ENCODE measurements around the gene SRPRB. TPM values are rescaled to one million over a fixed set of nuclear protein-coding genes. Genes with fewer than 3 reads are reported as not detected.

The SRPRB gene
- total and polyA plus RNA-seq, 2 donors (not counting 3 experiments of a cell fraction or from before 2014, with no cell fraction given) = 22.7 to 69.2 TPM

DNA sequence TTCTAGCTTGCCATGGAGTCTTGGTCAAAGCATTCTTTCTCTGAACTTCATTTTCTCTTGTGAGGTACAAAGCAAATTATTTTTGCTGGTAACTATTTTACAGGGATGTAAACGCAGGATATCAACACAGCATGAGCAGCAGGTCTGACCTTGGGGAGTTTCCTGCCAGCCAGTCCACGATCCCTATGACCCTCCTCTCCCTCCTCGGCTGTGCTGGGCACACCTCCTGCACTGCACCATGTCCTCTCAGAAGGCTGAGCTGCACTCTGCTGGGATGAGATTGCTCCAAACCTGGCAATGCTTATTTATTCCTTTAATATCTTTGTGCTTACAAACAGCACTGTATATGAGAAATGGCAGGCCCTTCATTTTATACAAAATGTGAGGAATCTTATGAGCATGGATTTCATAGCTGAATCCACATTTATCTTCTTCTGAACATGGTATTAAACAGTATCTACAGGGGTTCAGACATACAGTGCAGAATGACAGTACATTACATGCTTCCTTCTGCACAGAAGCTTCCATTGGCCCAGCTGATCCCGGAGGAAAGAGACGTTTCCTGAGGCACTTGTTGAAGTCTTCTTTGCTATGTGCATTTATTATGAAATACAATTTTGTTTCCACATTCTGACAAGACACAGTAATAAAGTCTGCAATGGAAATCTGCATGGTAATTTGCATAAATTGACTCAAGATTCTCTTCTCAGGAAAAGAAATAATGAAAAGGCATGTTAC, 48.8 kb downstream of the SRPRB start:
- Histone ChIP-seq H3K36me3 (ENCODE audit: control insufficient read depth in 2 of 2, extremely low read depth in 1 of 2, insufficient read depth in 2 of 2, low read length in 2 of 2) (no peaks in the 10 kb centered on the region), H3K4me1 (ENCODE audit: control insufficient read depth, extremely low read depth, insufficient read depth, low read length) (no peaks in the 10 kb centered on the region), H3K9me1 (replicated peaks; ENCODE audit: control insufficient read depth, extremely low read depth, insufficient read depth, low read length) (no peaks in the 10 kb centered on the region), H3K27me3 (ENCODE audit: control insufficient read depth in 2 of 2, insufficient read depth in 2 of 2, low read length in 2 of 2) (no peaks in the 10 kb centered on the region), H4K20me1 (replicated peaks; ENCODE audit: control insufficient read depth, extremely low read depth, insufficient read depth, low read length) (no peaks in the 10 kb centered on the region), H3K4me3 (replicated peaks in 1 of 3; ENCODE audit: insufficient read depth in 1 of 3, low read depth in 1 of 3, low read length in 3 of 3) (no peak overlapping the region), H3K9ac (replicated peaks; ENCODE audit: extremely low read depth, insufficient read depth, low read length) (no peak overlapping the region), H3K9me3 (replicated peaks; ENCODE audit: control insufficient read depth, insufficient read depth, low read length) (no peaks in the 10 kb centered on the region), H3K27ac (ENCODE audit: insufficient read depth, low read depth, low read length) (no peak overlapping the region), H2AFZ (ENCODE audit: low read depth, low read length) (no peak overlapping the region), H3K79me2 (ENCODE audit: control insufficient read depth, insufficient read depth, low read length) (no peaks in the 10 kb centered on the region), H3K4me2 (ENCODE audit: insufficient read depth, low read length) (no peak overlapping the region)
- FAIRE-seq = no peak
- no peak for TF ChIP-seq CTCF (IDR thresholded peaks at IDR 0.05; ENCODE audit: extremely low read depth in 1 of 2, insufficient read depth in 1 of 2, low read depth in 1 of 2, low read length in 2 of 2)
- no peak for TF ChIP-seq EZH2 (IDR thresholded peaks at IDR 0.05; ENCODE audit: borderline replicate concordance, low read depth, low read length, severe bottlenecking)
- TF ChIP-seq, protein P1, sequence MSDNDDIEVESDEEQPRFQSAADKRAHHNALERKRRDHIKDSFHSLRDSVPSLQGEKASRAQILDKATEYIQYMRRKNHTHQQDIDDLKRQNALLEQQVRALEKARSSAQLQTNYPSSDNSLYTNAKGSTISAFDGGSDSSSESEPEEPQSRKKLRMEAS (IDR thresholded peaks at IDR 0.05; ENCODE audit: insufficient read depth, insufficient read length) = no peak
- TF ChIP-seq POLR2A (IDR thresholded peaks at IDR 0.05; ENCODE audit: low read depth, low read length) = no peak
- no peak for TF ChIP-seq FOS (IDR thresholded peaks at IDR 0.05; ENCODE audit: borderline replicate concordance, insufficient read depth, low read length)
- TF ChIP-seq JUN (IDR thresholded peaks at IDR 0.05; ENCODE audit: borderline replicate concordance, insufficient read depth, insufficient read length, low read depth) = no peak
- TF ChIP-seq POLR2AphosphoS5 (IDR thresholded peaks at IDR 0.05; ENCODE audit: insufficient read depth, low read depth, low read length) = no peak
- TF ChIP-seq GATA2 (IDR thresholded peaks at IDR 0.05; ENCODE audit: insufficient read depth, insufficient read length, low read depth, low read length) = no peak
- TF ChIP-seq MYC (IDR thresholded peaks at IDR 0.05; ENCODE audit: low read depth, low read length) = no peak
- no TSS peak for BruUV-seq (replicated peaks)
- no peak for DNase-seq (ENCODE audit: low read depth, low spot score)
- intact Hi-C loops (cut with micrococcal nuclease) = no loop called here
- POLR2A ChIA-PET = no interaction called here
- CTCF ChIA-PET = interaction anchor here (2.5 kb wide), 1 partner anchor 13 kb away, joined by 13 read pairs; no protein-coding TSS in a partner anchor
- dilution Hi-C loops (cut with MboI; ENCODE audit: extremely low pct_ligation_motif_present, low sequenced_read_pairs) = no loop called here
